HG03280 (cell line): Measurements from ENCODE around the gene ATP13A5.
A peak's percentile ranks its signal among the peaks of the same experiment; 100 is the strongest.

Experiments used
- ATAC-seq: cut with Tn5 transposase; IDR thresholded peaks from one replicate; pipeline ENCODE4 v1.9.1; 2021; ENCODE audit warnings: mild to moderate bottlenecking, moderate library complexity; ENCODE audit not compliant: unreplicated experiment

ATP13A5 gene

GRCh38 chr3:193378706-193379105, at the start of gene ATP13A5:
Gene ATP13A5 (minus strand): TSS chr3:193378753. CDS start chr3:193378725, 28 bp downstream.
- ATAC-seq, result no peak

GRCh38 chr3:193418576-193419373, 40.2 kb upstream of the ATP13A5 start:
- ATAC-seq, result no peak

GRCh38 chr3:193416629-193417028, 38.1 kb upstream of the ATP13A5 start:
- no peak for ATAC-seq

- ATAC-seq, result no peak
These were observed 29.1 kb upstream of the ATP13A5 start for GRCh38 chr3:193407688-193408087.

GRCh38 chr3:193407112-193407511, 28.6 kb upstream of the ATP13A5 start:
- no peak for ATAC-seq

- no peak for ATAC-seq
These were observed 24.8 kb upstream of the ATP13A5 start for GRCh38 chr3:193403307-193403706.

GRCh38 chr3:193400304-193400703, 21.8 kb upstream of the ATP13A5 start:
- ATAC-seq, result no peak

- ATAC-seq, result no peak
These were observed 18.1 kb upstream of the ATP13A5 start for GRCh38 chr3:193396451-193397244.

- no peak for ATAC-seq
These were observed 13.3 kb upstream of the ATP13A5 start for GRCh38 chr3:193391902-193392301.

GRCh38 chr3:193389335-193389734, 10.8 kb upstream of the ATP13A5 start:
- ATAC-seq, result no peak

GRCh38 chr3:193388361-193388760, 9.8 kb upstream of the ATP13A5 start:
- ATAC-seq, result no peak

- ATAC-seq, result no peak
These were observed 9.0 kb upstream of the ATP13A5 start for GRCh38 chr3:193387596-193387995.

GRCh38 chr3:193377591-193377990, 962 bp downstream of the ATP13A5 start:
- ATAC-seq, result no peak

- ATAC-seq, result no peak
These were observed 2.9 kb downstream of the ATP13A5 start for GRCh38 chr3:193375614-193376013.

- no peak for ATAC-seq
These were observed 5.8 kb downstream of the ATP13A5 start for GRCh38 chr3:193372783-193373182.

GRCh38 chr3:193367868-193368267, 10.7 kb downstream of the ATP13A5 start:
- ATAC-seq, result no peak

- ATAC-seq, result no peak
These were observed 21.3 kb downstream of the ATP13A5 start for GRCh38 chr3:193357291-193357690.

GRCh38 chr3:193354423-193354822, 24.1 kb downstream of the ATP13A5 start:
- ATAC-seq, result no peak

GRCh38 chr3:193350744-193351143, 27.8 kb downstream of the ATP13A5 start:
- ATAC-seq, result no peak

- no peak for ATAC-seq
These were observed 29.9 kb downstream of the ATP13A5 start for GRCh38 chr3:193348686-193349085.

GRCh38 chr3:193347521-193348501, 30.7 kb downstream of the ATP13A5 start:
- peak; percentile 77 for ATAC-seq
